SKM-1 (cell line): ENCODE measurements around the gene PPP1R8.
"Not testable (repeated sequence)": the region's sequence is repeated elsewhere in the genome, so short reads cannot be mapped to it uniquely, and the experiment has no call there.

Experiments used
- DNase-seq: peaks from one replicate; lab custom pipeline; 2025; ENCODE audit not compliant: unreplicated experiment; lab: John Stamatoyannopoulos, UW

Gene PPP1R8

DNA sequence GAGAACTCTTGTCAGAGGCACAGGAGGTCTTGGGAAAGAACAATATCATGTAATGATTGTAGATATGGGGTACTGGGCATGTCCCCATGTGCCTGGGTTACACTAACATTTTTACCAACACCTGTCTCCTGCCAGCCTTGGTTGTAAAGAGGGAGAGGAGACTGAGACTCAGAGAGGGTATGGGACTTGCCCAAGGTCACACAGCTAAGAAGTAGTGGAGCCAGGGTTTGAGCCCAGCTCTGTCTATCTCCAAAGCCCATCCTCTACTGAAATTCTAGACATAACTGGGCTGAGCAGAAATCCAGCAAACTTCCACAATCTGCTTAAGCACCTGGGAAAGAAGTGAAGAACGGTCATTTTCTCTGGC is 39.1 kb downstream of the PPP1R8 start:
- DNase-seq: no peak

GRCh38 chr1:27871076-27871475 is 40.5 kb downstream of the PPP1R8 start:
- DNase-seq: not testable (repeated sequence)

DNA sequence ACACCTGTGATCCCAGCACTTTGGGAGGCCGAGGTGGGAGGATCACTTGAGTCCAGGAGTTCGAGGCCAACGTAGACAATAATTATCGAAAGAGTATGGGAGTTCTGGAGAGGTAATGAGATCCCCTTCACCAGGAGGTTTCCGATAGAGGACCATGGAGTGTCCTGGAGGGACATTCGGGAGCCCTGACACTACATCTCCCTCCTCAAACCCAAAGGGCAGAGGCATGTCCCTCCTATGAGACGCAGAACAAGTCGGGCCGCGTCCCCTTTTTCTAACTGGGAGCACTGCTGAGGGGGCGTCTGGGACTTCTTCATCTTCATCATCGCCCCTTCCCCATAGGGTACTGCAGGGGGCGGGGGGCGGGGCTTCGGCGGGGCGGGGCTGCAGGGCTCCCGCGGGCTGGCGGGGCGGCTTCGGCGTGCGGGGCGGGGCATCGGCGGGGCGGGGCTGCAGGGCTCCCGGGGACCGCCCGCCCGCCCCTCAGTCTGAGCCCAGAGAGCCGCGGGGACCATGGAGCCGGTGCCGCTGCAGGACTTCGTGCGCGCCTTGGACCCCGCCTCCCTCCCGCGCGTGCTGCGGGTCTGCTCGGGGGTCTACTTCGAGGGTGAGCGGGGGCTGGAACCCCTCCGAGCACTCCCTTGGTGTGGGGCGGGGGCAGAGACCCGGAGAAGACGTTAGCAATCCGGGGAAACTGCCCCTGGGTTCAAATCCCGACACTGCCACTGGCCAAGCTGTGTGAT is 41.6 kb downstream of the PPP1R8 start, which contains the start of gene THEMIS2:
Gene THEMIS2, plus strand, starts transcription at position 486 of the 743 bp plus-strand sequence. Its CDS starts 28 bp downstream, at position 514.
- DNase-seq: peak; percentile 36

GRCh38 chr1:27872802-27873551 is 42.4 kb downstream of the PPP1R8 start:
- DNase-seq: no peak

GRCh38 chr1:27873671-27874384 is 43.2 kb downstream of the PPP1R8 start:
- DNase-seq: peak; percentile 42

DNA sequence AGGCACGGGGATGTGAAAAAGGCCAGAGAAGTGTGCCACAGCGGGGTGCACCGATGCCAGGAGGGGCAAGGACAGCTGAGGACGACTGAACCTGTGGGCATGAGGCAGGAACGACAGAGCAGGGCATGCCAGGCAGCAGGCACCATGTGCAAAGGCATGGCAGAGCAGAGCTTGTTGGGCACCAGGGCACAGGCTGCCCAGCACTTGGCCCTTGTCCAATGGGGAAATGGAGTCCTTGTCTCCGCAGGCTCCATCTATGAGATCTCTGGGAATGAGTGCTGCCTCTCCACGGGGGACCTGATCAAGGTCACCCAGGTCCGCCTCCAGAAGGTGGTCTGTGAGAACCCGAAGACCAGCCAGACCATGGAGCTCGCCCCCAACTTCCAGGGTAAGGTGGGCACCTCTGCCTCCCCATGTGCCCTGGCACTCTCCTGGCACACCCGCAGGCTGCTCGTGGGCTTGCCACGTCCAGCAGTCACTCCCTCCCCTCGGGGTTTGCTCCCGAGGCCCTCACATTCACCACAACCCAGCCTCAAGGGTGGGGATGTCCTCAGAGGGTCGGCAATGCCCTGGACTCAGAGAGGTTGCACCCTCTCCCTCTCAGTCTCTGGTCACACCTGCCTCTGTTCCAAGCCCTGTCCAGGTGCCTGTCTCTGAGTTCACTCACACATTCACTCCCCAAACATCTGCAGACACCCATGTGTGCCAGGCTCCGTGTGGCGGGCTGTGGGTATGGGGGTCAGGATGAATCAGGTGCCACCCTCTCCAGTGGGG is 45.9 kb downstream of the PPP1R8 start:
- DNase-seq: no peak

DNA sequence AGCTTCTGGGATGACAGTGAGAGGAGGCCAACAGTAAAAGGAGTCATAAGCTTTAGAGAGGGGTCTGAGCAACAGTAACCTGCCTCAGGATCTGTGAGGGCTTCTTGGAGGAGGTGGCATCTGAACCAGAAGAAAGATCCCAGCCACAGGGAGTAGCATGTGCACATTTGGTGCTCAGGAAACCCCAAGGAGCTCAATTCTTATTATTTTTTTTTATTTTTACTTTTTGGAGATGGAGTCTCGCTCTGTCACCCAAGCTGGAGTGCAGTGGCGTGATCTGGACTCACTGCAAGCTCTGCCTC is 46.5 kb downstream of the PPP1R8 start:
- no peak for DNase-seq

GRCh38 chr1:27878039-27878438 is 47.5 kb downstream of the PPP1R8 start:
- no peak for DNase-seq

GRCh38 chr1:27878787-27879335 is 48.3 kb downstream of the PPP1R8 start:
- no peak for DNase-seq

- DNase-seq: no peak
Observed at GRCh38 chr1:27879374-27880082, 48.9 kb downstream of the PPP1R8 start.

GRCh38 chr1:27882543-27882903 is 51.9 kb downstream of the PPP1R8 start:
- no peak for DNase-seq

GRCh38 chr1:27883536-27883935 is 53.0 kb downstream of the PPP1R8 start:
- no peak for DNase-seq

DNA sequence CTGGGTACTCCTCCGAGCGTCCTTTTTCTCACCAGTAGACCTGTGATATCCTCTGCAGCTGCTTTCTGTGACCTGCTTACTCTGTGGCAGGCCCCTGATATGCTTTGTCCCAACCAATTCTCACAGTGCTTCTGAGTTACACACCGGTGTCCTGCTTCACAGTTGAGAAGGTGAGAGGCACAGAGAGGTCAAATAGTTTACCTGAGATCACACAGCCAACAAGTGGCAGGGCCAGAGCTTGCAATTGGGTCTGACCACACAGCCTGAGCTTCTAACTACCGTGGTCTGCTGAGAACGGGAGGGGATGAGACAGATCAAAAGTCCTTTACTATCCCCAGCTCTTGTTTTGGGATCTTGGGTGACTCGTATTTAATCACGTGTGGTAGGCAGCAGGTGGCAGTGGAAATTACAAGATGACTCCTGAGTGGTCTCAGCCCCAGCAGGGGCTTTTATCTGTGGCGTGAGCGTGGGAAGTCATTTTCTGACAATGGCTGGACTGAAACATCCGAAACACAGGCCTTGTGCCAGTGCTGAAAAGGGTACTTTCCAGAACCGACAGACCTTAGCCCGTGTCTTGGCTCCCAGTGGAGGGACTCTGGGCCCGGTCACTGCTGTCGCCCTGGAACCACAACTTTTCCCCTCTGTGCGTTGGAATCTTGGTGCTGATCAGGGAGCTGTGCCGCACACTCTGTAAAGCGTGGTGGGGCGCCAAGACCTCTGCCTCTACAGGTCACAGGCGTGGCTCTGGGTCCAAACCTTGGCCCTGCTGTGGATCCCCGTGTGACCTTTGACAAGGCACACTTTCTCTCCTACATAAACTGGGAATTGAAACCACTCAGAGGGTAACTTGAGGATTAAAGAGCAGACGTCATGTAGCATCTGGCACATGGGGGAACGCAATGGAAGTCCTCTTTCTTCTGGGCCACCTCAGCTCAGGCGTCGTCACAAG is 53.7 kb downstream of the PPP1R8 start:
- DNase-seq: no peak

DNA sequence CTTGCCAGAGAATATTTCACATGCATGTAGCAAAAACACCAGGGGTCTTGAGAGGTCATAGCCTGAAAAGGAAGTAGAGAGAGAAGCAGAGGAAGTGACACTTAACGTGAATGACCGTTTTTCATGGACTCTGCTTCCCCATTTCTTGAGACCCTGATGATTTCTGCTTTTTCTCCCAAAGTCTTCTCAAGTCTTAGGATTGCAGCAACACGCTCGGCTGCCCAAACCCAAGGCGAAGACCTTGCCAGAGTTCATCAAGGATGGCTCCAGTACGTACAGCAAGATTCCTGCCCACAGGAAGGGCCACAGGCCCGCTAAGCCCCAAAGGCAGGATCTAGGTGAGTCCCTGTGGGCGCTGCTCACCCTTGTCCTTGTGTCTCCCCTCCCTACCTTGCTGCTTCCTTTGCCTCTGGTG is 54.5 kb downstream of the PPP1R8 start:
- peak; percentile 96 for DNase-seq

DNA sequence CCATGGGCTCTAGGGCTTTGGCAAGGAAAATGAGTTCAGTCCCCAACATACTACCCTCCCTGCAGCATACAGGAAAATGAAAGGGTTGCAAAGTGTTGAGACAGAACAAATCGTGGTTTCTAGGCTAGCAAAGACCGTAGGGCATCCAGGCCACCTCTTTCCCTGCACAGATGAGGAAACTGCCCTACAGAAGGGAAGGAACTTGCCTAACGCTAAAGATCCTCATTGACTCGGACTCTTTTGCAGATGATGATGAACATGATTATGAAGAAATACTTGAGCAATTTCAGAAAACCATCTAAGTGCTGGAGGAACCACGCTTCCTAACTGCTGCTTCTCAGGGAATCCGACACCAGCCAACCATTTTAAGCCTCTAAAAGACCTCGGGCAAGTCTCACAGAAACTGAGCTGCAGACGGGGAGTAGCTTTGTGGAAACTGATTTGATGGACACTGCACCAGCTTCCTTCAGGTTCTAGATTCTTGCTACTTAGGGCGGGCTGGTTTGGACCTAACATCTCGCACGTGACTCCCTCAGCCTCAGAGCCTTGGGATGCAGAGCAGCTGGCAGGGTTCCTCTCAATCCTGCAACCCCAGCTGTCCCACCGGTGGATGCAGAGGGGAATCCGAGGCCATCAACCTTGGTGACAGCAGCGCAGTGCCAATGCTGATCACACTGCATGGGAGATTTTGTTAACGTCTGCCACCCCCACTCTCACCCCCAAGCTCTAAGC is 55.2 kb downstream of the PPP1R8 start:
- peak; percentile 92 for DNase-seq

DNA sequence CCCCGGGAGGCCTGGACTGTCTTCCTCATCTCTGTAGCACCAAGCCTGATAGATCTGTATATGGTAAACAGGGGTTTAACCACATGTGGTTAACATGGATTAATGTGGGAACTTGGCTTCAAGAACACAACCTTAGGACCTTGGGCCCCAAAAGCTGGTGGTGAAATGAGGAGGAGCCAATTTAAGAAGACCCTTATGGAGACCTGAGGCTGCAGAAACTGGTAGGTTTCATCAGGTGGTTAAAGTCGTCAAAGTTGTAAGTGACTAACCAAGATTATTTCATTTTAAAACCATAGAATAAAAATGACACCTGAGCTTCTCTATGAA is 55.7 kb downstream of the PPP1R8 start:
- DNase-seq: no peak

DNA sequence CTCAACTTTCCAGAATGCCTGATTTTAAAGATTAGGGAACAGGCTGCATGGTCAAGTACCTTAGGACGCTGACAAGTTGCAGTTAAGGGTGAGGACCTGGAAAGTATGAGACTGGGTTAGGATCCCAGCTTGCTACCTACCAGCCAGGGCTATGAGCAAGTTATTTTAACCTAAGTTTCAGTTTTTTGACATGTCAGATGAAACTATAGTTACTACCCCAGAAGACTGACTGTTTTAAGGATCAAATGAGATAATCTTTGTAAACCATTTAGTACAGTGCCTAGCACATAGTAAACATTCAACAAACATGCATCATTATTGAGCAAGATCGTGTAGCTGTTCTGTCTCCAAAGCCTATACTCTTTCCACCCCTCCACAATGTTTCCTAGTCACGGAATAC is 56.2 kb downstream of the PPP1R8 start:
- DNase-seq: no peak

DNA sequence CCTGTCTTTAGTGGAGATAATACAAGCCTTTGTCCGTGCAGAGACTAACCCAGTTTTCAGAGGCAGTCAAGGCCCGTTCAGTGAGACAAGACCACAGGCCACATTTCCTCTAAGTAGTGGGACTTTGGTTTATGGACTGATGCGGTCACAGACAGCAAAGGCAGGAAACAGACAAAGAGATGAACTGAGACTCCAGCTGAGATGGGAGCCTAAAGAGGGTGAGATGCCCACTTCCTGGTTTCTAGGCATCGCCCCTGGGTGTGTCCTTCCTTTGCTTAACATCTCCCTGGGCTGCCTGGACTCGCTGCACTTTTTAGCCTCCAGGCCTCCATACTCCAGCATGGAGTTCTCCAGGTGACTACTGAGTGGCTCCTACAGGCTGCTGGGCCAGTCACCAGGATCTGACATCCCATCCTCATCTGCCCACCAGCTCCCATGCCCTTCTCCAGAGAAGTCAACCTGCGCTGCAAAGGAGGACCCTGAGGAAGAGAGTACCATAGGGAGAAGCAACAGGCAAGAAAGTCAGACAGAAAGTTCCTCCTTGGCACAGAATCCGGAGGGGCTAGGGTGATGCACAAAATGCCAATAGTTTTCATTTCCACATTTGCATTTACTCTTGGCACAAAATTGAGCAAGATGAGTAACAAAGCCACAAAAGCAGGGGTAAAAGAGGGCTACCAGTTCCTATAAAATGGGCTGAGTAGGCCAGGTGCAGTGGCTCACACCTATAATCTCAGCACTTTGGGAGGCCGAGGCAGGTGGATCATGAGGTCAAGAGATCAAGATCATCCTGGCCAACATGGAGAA is 56.8 kb downstream of the PPP1R8 start:
- peak; percentile 74 for DNase-seq
